Neural progenitor cell (in vitro differentiated cells): Measurements from ENCODE around the gene PPIP5K1. TPM values are rescaled to one million over a fixed set of nuclear protein-coding genes. Genes with fewer than 3 reads are reported as not detected.

Source experiments
- DNase-seq: peaks from one replicate; pipeline ENCODE4 v3.0.0-alpha.2; 2016; ENCODE audit warnings: low spot score
- H2AFZ ChIP-seq: fragments of 200-600 bp; sonication (generic); replicated peaks from 2 replicates; pipeline ENCODE4 v1.6.1; 2016; ENCODE audit warnings: antibody characterized with exemption
- H3F3A ChIP-seq: fragments of 200-600 bp; sonication (generic); 2 replicates; pipeline ENCODE4 v1.6.1; 2016; ENCODE audit warnings: antibody characterized with exemption, low read depth
- H3K27ac ChIP-seq: fragments of 200-600 bp; sonication (generic); 2 replicates; pipeline ENCODE4 v1.5.1; 2016; ENCODE audit warnings: mild to moderate bottlenecking
- H3K27me3 ChIP-seq: fragments of 200-600 bp; sonication (generic); 2 replicates; pipeline ENCODE4 v1.6.1; 2016; ENCODE audit warnings: mild to moderate bottlenecking, moderate library complexity
- H3K36me3 ChIP-seq: fragments of 200-600 bp; sonication (generic); 2 replicates; pipeline ENCODE4 v1.5.1; 2016
- H3K4me1 ChIP-seq: fragments of 200-600 bp; sonication (generic); 2 replicates; pipeline ENCODE4 v1.6.1; 2016; ENCODE audit warnings: mixed run types
- H3K4me2 ChIP-seq: fragments of 200-600 bp; sonication (generic); 2 replicates; pipeline ENCODE4 v1.6.1; 2016
- H3K4me3 ChIP-seq: fragments of 200-600 bp; sonication (generic); 2 replicates; pipeline ENCODE4 v1.5.1; 2016
- H3K79me2 ChIP-seq: fragments of 200-600 bp; sonication (generic); 2 replicates; pipeline ENCODE4 v1.6.1; 2016; ENCODE audit warnings: low read depth
- H3K9ac ChIP-seq: fragments of 200-600 bp; sonication (generic); 2 replicates; pipeline ENCODE4 v1.6.1; 2016
- H3K9me3 ChIP-seq: fragments of 200-600 bp; sonication (generic); 2 replicates; pipeline ENCODE4 v1.5.1; 2016; ENCODE audit warnings: low read depth
- H4K20me1 ChIP-seq: fragments of 200-600 bp; sonication (generic); 2 replicates; pipeline ENCODE4 v1.6.1; 2016; ENCODE audit warnings: low read depth
- H3K27ac Mint-ChIP-seq: 3 replicates; pipeline ENCODE4 v1.8.0; 2021; ENCODE audit warnings: mixed read lengths
- H3K27me3 Mint-ChIP-seq: 2 replicates; pipeline ENCODE4 v1.8.0; 2022; ENCODE audit warnings: low read depth, mild to moderate bottlenecking, inconsistent platforms, moderate library complexity, mixed read lengths; ENCODE audit not compliant: insufficient read depth
- H3K36me3 Mint-ChIP-seq: 3 replicates; pipeline ENCODE4 v1.8.0; 2021; ENCODE audit warnings: mixed read lengths
- H3K4me1 Mint-ChIP-seq: 3 replicates; pipeline ENCODE4 v1.8.0; 2021; ENCODE audit warnings: mixed read lengths
- H3K4me3 Mint-ChIP-seq: 3 replicates; pipeline ENCODE4 v1.8.0; 2021; ENCODE audit warnings: mild to moderate bottlenecking, moderate library complexity, mixed read lengths
- H3K9me3 Mint-ChIP-seq: 3 replicates; pipeline ENCODE4 v1.8.0; 2020; ENCODE audit warnings: mixed read lengths
- EZH2 ChIP-seq: fragments of 200-600 bp; sonication (generic); IDR thresholded peaks from 2 replicates; pipeline ENCODE4 v1.6.1; 2017; ENCODE audit warnings: antibody characterized with exemption, mild to moderate bottlenecking, moderate library complexity
- EZH2phosphoT487 ChIP-seq: fragments of 200-600 bp; sonication (generic); IDR thresholded peaks from 2 replicates; pipeline ENCODE4 v1.6.1; 2017; ENCODE audit warnings: antibody characterized with exemption
- total RNA-seq: library from RNA; depleted of rRNA; stranded (reverse); fragments of >200 nt; gene quantifications from 2 replicates; pipeline ENCODE4 v1.2.3, GENCODE V29; 2015; ENCODE audit warnings: low replicate concordance
- TF ChIP-seq, protein P1 (sequence below): fragments of 200-600 bp; sonication (generic); IDR thresholded peaks from 2 replicates; pipeline ENCODE4 v1.5.1; 2017; ENCODE audit warnings: antibody characterized with exemption, mild to moderate bottlenecking

PPIP5K1 gene
- total RNA-seq, 1 donor from 2014 or later = 17.0 TPM

DNA sequence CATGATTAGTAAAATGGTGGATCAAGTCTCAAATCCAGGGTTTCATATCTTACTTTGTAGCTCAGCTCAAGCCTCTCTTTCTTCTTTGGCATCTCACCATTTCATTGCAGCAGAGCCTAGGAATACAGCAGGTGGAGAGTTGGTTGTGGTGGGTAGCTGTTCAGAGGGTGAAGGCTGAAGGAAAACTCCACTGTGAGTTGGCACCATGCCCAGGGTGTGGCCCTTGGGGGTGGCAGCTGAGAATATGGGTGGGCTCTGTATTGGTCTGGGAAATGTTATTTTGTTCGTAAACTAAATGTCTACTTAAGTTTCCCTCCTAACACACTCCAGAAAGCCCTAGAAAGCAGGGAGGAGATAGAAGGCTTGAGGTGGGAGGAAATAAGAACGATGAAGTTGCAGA is 74.3 kb downstream of the PPIP5K1 start:
- no peak for DNase-seq
- no peak overlapping the region for H3K4me3 ChIP-seq
- no peaks in the 10 kb centered on the region for H3K9me3 ChIP-seq
- no peaks in the 10 kb centered on the region for H4K20me1 ChIP-seq
- peaks cover 50% of the 10 kb centered on the region for H3K4me1 ChIP-seq
- Mint-ChIP-seq H3K27ac (peak overlapping the region; percentile 85), H3K4me3 (peak overlapping the region; percentile 69), H3K36me3 (peaks cover 18% of the 10 kb centered on the region), H3K27me3 (peaks cover 6% of the 10 kb centered on the region), H3K9me3 (no peaks in the 10 kb centered on the region), H3K4me1 (peaks cover 80% of the 10 kb centered on the region)
- peaks cover 29% of the 10 kb centered on the region for H3F3A ChIP-seq
- H2AFZ ChIP-seq = peak overlapping the region; percentile 77
- peaks cover 14% of the 10 kb centered on the region for H3K27me3 ChIP-seq
- H3K36me3 ChIP-seq = no peaks in the 10 kb centered on the region
- H3K4me2 ChIP-seq = no peak overlapping the region
- H3K9ac ChIP-seq = no peak overlapping the region
- TF ChIP-seq EZH2 (no peak), EZH2phosphoT487 (no peak)
- TF ChIP-seq, protein P1, sequence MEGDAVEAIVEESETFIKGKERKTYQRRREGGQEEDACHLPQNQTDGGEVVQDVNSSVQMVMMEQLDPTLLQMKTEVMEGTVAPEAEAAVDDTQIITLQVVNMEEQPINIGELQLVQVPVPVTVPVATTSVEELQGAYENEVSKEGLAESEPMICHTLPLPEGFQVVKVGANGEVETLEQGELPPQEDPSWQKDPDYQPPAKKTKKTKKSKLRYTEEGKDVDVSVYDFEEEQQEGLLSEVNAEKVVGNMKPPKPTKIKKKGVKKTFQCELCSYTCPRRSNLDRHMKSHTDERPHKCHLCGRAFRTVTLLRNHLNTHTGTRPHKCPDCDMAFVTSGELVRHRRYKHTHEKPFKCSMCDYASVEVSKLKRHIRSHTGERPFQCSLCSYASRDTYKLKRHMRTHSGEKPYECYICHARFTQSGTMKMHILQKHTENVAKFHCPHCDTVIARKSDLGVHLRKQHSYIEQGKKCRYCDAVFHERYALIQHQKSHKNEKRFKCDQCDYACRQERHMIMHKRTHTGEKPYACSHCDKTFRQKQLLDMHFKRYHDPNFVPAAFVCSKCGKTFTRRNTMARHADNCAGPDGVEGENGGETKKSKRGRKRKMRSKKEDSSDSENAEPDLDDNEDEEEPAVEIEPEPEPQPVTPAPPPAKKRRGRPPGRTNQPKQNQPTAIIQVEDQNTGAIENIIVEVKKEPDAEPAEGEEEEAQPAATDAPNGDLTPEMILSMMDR = no peak
- H3K27ac ChIP-seq = no peak overlapping the region
- no peaks in the 10 kb centered on the region for H3K79me2 ChIP-seq

GRCh38 chr15:43514241-43515057 is 75.6 kb downstream of the PPIP5K1 start:
- H3K27ac ChIP-seq = no peak overlapping the region
- peaks cover 44% of the 10 kb centered on the region for H3K4me1 ChIP-seq
- TF ChIP-seq, protein P1 = peak; percentile 79
- TF ChIP-seq EZH2 = no peak
- DNase-seq = peak; percentile 69
- H3F3A ChIP-seq = peaks cover 41% of the 10 kb centered on the region
- H2AFZ ChIP-seq = no peak overlapping the region
- no peaks in the 10 kb centered on the region for H3K9me3 Mint-ChIP-seq
- no peaks in the 10 kb centered on the region for H3K9me3 ChIP-seq
- no peak overlapping the region for H3K4me3 ChIP-seq
- H3K36me3 ChIP-seq = no peaks in the 10 kb centered on the region
- H3K79me2 ChIP-seq = no peaks in the 10 kb centered on the region
- peaks cover 6% of the 10 kb centered on the region for H3K27me3 Mint-ChIP-seq
- H3K27ac Mint-ChIP-seq = no peak overlapping the region
- H3K36me3 Mint-ChIP-seq = peaks cover 10% of the 10 kb centered on the region
- H3K4me3 Mint-ChIP-seq = peak overlapping the region; percentile 66
- peaks cover 14% of the 10 kb centered on the region for H3K27me3 ChIP-seq
- peak overlapping the region; percentile 55 for H3K4me2 ChIP-seq
- H3K9ac ChIP-seq = no peak overlapping the region
- H4K20me1 ChIP-seq = no peaks in the 10 kb centered on the region
- peaks cover 80% of the 10 kb centered on the region for H3K4me1 Mint-ChIP-seq

GRCh38 chr15:43513550-43513949 is 76.5 kb downstream of the PPIP5K1 start:
- Mint-ChIP-seq H3K4me3 (no peak overlapping the region), H3K27ac (peak overlapping the region; percentile 57), H3K36me3 (peaks cover 10% of the 10 kb centered on the region), H3K4me1 (peaks cover 79% of the 10 kb centered on the region), H3K9me3 (no peaks in the 10 kb centered on the region), H3K27me3 (peaks cover 6% of the 10 kb centered on the region)
- no peak for DNase-seq
- no peak overlapping the region for H3K4me2 ChIP-seq
- no peak for TF ChIP-seq EZH2
- TF ChIP-seq, protein P1 = no peak
- TF ChIP-seq EZH2phosphoT487 = no peak
- H3F3A ChIP-seq = peaks cover 38% of the 10 kb centered on the region
- H2AFZ ChIP-seq = no peak overlapping the region
- H3K4me1 ChIP-seq = peaks cover 44% of the 10 kb centered on the region
- H3K27me3 ChIP-seq = peaks cover 14% of the 10 kb centered on the region
- no peaks in the 10 kb centered on the region for H3K79me2 ChIP-seq
- H3K9me3 ChIP-seq = no peaks in the 10 kb centered on the region
- no peak overlapping the region for H3K9ac ChIP-seq
- H3K4me3 ChIP-seq = no peak overlapping the region
- no peaks in the 10 kb centered on the region for H3K36me3 ChIP-seq
- no peak overlapping the region for H3K27ac ChIP-seq
- H4K20me1 ChIP-seq = no peaks in the 10 kb centered on the region
